ENCODE measurements around the gene GATA2. TPM values are rescaled to one million over a fixed set of nuclear protein-coding genes. Genes with fewer than 3 reads are reported as not detected.
A peak's percentile ranks its signal among the peaks of the same experiment; 100 is the strongest.

Gene GATA2
- total RNA-seq, 1 experiment from 2014 or later = 74.6 TPM

- POLR2A ChIA-PET = no interaction called here
- H3K27me3 ChIP-seq (ENCODE audit: control insufficient read depth, insufficient read depth, low read length) = no peaks in the 10 kb centered on the region
- DNase-seq (ENCODE audit: low read depth, low spot score) = no peak
- H3K27ac ChIP-seq (ENCODE audit: low read length) = peak overlapping the region; percentile 80
- intact Hi-C loops (cut with micrococcal nuclease; ENCODE audit: unreplicated experiment) (no loop called here), in situ Hi-C loops (cut with HindIII; ENCODE audit: low pct_unique_long_range_greater_than_20kb, low sequenced_read_pairs) (no loop called here)
- H3K4me3 ChIP-seq (ENCODE audit: low read depth in 2 of 2, low read length in 2 of 2) = peak overlapping the region; percentile 41 to 55
- H3K9me3 ChIP-seq (ENCODE audit: control insufficient read depth, insufficient read depth, low read depth, low read length) = no peaks in the 10 kb centered on the region
- ATAC-seq = peak; percentile 89
- CTCF ChIA-PET = interaction anchor here (0.5 to 1.4 kb wide), 7 partner anchors 21 to 321 kb away, joined by 3 to 13 read pairs (median 4); no protein-coding TSS in a partner anchor
- H3K36me3 ChIP-seq (ENCODE audit: control insufficient read depth, insufficient read depth, low read length) = no peaks in the 10 kb centered on the region
- TF ChIP-seq, protein P1, sequence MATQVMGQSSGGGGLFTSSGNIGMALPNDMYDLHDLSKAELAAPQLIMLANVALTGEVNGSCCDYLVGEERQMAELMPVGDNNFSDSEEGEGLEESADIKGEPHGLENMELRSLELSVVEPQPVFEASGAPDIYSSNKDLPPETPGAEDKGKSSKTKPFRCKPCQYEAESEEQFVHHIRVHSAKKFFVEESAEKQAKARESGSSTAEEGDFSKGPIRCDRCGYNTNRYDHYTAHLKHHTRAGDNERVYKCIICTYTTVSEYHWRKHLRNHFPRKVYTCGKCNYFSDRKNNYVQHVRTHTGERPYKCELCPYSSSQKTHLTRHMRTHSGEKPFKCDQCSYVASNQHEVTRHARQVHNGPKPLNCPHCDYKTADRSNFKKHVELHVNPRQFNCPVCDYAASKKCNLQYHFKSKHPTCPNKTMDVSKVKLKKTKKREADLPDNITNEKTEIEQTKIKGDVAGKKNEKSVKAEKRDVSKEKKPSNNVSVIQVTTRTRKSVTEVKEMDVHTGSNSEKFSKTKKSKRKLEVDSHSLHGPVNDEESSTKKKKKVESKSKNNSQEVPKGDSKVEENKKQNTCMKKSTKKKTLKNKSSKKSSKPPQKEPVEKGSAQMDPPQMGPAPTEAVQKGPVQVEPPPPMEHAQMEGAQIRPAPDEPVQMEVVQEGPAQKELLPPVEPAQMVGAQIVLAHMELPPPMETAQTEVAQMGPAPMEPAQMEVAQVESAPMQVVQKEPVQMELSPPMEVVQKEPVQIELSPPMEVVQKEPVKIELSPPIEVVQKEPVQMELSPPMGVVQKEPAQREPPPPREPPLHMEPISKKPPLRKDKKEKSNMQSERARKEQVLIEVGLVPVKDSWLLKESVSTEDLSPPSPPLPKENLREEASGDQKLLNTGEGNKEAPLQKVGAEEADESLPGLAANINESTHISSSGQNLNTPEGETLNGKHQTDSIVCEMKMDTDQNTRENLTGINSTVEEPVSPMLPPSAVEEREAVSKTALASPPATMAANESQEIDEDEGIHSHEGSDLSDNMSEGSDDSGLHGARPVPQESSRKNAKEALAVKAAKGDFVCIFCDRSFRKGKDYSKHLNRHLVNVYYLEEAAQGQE (IDR thresholded peaks at IDR 0.05; ENCODE audit: insufficient read depth in 1 of 2, low read depth in 2 of 2, low read length in 1 of 2) = no peak
- no peak; the same call in 1 of the 2 replicates for TF ChIP-seq POLR2AphosphoS5 (IDR thresholded peaks at IDR 0.05; ENCODE audit: low read depth, low read length)
- TF ChIP-seq SIN3A (IDR thresholded peaks at IDR 0.05; ENCODE audit: borderline replicate concordance, insufficient read depth, low read depth, low read length) = peak; percentile 80; the same call in 1 of the 2 replicates
- peak; percentile 27; the same call in 1 of the 2 replicates for TF ChIP-seq TCF7L2 (IDR thresholded peaks at IDR 0.05; ENCODE audit: low read depth, low read length)
- TF ChIP-seq, protein P2, sequence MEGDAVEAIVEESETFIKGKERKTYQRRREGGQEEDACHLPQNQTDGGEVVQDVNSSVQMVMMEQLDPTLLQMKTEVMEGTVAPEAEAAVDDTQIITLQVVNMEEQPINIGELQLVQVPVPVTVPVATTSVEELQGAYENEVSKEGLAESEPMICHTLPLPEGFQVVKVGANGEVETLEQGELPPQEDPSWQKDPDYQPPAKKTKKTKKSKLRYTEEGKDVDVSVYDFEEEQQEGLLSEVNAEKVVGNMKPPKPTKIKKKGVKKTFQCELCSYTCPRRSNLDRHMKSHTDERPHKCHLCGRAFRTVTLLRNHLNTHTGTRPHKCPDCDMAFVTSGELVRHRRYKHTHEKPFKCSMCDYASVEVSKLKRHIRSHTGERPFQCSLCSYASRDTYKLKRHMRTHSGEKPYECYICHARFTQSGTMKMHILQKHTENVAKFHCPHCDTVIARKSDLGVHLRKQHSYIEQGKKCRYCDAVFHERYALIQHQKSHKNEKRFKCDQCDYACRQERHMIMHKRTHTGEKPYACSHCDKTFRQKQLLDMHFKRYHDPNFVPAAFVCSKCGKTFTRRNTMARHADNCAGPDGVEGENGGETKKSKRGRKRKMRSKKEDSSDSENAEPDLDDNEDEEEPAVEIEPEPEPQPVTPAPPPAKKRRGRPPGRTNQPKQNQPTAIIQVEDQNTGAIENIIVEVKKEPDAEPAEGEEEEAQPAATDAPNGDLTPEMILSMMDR (IDR thresholded peaks at IDR 0.05) = peak; percentile 99
- BruUV-seq (replicated peaks) = no TSS peak
- peaks cover 18% of the 10 kb centered on the region; the same call in 1 of the 2 replicates for H3K4me1 ChIP-seq (ENCODE audit: control insufficient read depth, insufficient read depth, low read length)
Measured at GRCh38 chr3:128497305-128498126, 4.5 kb upstream of the GATA2 start.

DNA sequence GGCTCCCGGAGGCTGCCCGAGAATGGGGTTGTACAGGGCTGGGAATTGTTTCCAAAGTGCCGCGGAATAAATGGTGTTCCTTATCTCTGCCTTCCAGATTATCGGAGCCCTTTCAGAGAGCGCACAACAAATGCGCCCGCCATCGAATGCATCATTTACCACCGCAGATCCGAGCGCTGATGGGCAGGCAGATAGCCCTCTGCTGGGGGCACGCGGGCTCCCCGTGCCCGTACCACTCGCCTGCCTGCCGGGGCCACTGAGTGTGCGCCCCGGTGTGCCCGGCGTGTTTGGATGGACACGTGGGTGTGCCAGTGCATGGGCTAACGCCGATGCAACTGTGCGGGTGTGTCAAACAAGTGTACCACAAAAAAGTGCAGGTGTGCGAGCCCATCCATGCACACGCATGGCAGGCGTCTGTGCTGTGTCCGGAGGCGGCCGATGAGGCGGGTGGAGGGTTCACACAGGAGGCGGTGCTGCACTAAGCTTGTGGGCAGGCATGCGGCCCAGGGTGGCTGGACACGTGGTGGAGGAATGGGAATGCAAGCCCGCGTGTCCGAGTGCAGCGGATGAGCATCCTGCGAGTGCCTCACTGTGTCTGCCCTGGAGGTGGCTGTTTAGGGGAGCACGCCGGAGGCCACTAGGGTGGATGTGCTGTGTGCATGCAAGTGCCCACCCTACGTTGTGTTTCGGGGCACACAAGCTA is 3.8 kb upstream of the GATA2 start:
- no TSS peak for BruUV-seq (replicated peaks)
- no peaks in the 10 kb centered on the region for H3K9me3 ChIP-seq (ENCODE audit: control insufficient read depth, insufficient read depth, low read depth, low read length)
- H3K4me1 ChIP-seq (ENCODE audit: control insufficient read depth, insufficient read depth, low read length) = peaks cover 18% of the 10 kb centered on the region; the same call in 1 of the 2 replicates
- TF ChIP-seq TCF7L2 (IDR thresholded peaks at IDR 0.05; ENCODE audit: low read depth, low read length) (no peak), SIN3A (IDR thresholded peaks at IDR 0.05; ENCODE audit: borderline replicate concordance, insufficient read depth, low read depth, low read length) (no peak), POLR2AphosphoS5 (IDR thresholded peaks at IDR 0.05; ENCODE audit: low read depth, low read length) (no peak)
- TF ChIP-seq, protein P1 (IDR thresholded peaks at IDR 0.05; ENCODE audit: insufficient read depth in 1 of 2, low read depth in 2 of 2, low read length in 1 of 2) = no peak
- TF ChIP-seq, protein P2 (IDR thresholded peaks at IDR 0.05) = no peak
- intact Hi-C loops (cut with micrococcal nuclease; ENCODE audit: unreplicated experiment) = no loop called here
- H3K4me3 ChIP-seq (ENCODE audit: low read depth in 2 of 2, low read length in 2 of 2) = peak overlapping the region in 1 of 2 experiments; percentile 41; a peak in 2 of 4 replicates
- no peaks in the 10 kb centered on the region for H3K36me3 ChIP-seq (ENCODE audit: control insufficient read depth, insufficient read depth, low read length)
- peak overlapping the region; percentile 80 for H3K27ac ChIP-seq (ENCODE audit: low read length)
- no peak for DNase-seq (ENCODE audit: low read depth, low spot score)
- ATAC-seq = peak; percentile 35
- H3K27me3 ChIP-seq (ENCODE audit: control insufficient read depth, insufficient read depth, low read length) = no peaks in the 10 kb centered on the region
- ChIA-PET CTCF (interaction anchor here (1.1 kb wide), 2 partner anchors 70 to 87 kb away, joined by 3 to 4 read pairs; no protein-coding TSS in a partner anchor), POLR2A (no interaction called here)
- in situ Hi-C loops (cut with HindIII; ENCODE audit: low pct_unique_long_range_greater_than_20kb, low sequenced_read_pairs) = no loop called here

All from Panc1 (cell line).